ENCODE data around the gene TTLL7. TPM values are rescaled to one million over a fixed set of nuclear protein-coding genes. Genes with fewer than 3 reads are reported as not detected.
A peak's percentile ranks its signal among the peaks of the same experiment; 100 is the strongest.

TTLL7 gene
- total RNA-seq, 1 experiment from 2014 or later: 2.0 TPM

GRCh38 chr1:83818916-83819315, 180.0 kb downstream of the TTLL7 start:
- CTCF ChIA-PET: interaction anchor here (1.0 kb wide), 1 partner anchor 13 kb away, joined by 3 read pairs; no protein-coding TSS in a partner anchor
- intact Hi-C loops (cut with micrococcal nuclease): no loop called here
- TF ChIP-seq CTCF (IDR thresholded peaks at IDR 0.05; ENCODE audit: unreplicated experiment): no peak
- DNase-seq (ENCODE audit: unreplicated experiment): peak; percentile 66
- peaks cover 15% of the 10 kb centered on the region for H3K9me3 Mint-ChIP-seq (ENCODE audit: unreplicated experiment)
- BruUV-seq (replicated peaks): no TSS peak
- H3K4me3 Mint-ChIP-seq (ENCODE audit: unreplicated experiment): no peak overlapping the region
- H3K4me1 Mint-ChIP-seq (ENCODE audit: insufficient read depth, unreplicated experiment): peaks cover 23% of the 10 kb centered on the region
- H3K27me3 Mint-ChIP-seq (ENCODE audit: insufficient read depth, unreplicated experiment): no peaks in the 10 kb centered on the region
- H3K36me3 Mint-ChIP-seq (ENCODE audit: insufficient read depth, unreplicated experiment): no peaks in the 10 kb centered on the region
- H3K27ac Mint-ChIP-seq (ENCODE audit: low read depth, unreplicated experiment): peak overlapping the region; percentile 68
- POLR2A ChIA-PET: no interaction called here

GRCh38 chr1:83816836-83817235, 182.1 kb downstream of the TTLL7 start:
- H3K27ac Mint-ChIP-seq (ENCODE audit: low read depth, unreplicated experiment): no peak overlapping the region
- BruUV-seq (replicated peaks): no TSS peak
- no peak for TF ChIP-seq CTCF (IDR thresholded peaks at IDR 0.05; ENCODE audit: unreplicated experiment)
- no peak overlapping the region for H3K4me3 Mint-ChIP-seq (ENCODE audit: unreplicated experiment)
- no peaks in the 10 kb centered on the region for H3K36me3 Mint-ChIP-seq (ENCODE audit: insufficient read depth, unreplicated experiment)
- ChIA-PET CTCF (no interaction called here), POLR2A (no interaction called here)
- peaks cover 15% of the 10 kb centered on the region for H3K9me3 Mint-ChIP-seq (ENCODE audit: unreplicated experiment)
- no peak for DNase-seq (ENCODE audit: unreplicated experiment)
- peaks cover 25% of the 10 kb centered on the region for H3K4me1 Mint-ChIP-seq (ENCODE audit: insufficient read depth, unreplicated experiment)
- intact Hi-C loops (cut with micrococcal nuclease): no loop called here
- no peaks in the 10 kb centered on the region for H3K27me3 Mint-ChIP-seq (ENCODE audit: insufficient read depth, unreplicated experiment)

- peak; percentile 80 for DNase-seq (ENCODE audit: unreplicated experiment)
- BruUV-seq (replicated peaks): no TSS peak
- ChIA-PET POLR2A (no interaction called here), CTCF (no interaction called here)
- Mint-ChIP-seq H3K4me1 (ENCODE audit: insufficient read depth, unreplicated experiment) (peaks cover 25% of the 10 kb centered on the region), H3K27me3 (ENCODE audit: insufficient read depth, unreplicated experiment) (no peaks in the 10 kb centered on the region), H3K36me3 (ENCODE audit: insufficient read depth, unreplicated experiment) (no peaks in the 10 kb centered on the region), H3K4me3 (ENCODE audit: unreplicated experiment) (no peak overlapping the region), H3K27ac (ENCODE audit: low read depth, unreplicated experiment) (peak overlapping the region; percentile 16), H3K9me3 (ENCODE audit: unreplicated experiment) (peaks cover 15% of the 10 kb centered on the region)
- intact Hi-C loops (cut with micrococcal nuclease): no loop called here
- no peak for TF ChIP-seq CTCF (IDR thresholded peaks at IDR 0.05; ENCODE audit: unreplicated experiment)
These were observed 183.6 kb downstream of the TTLL7 start for GRCh38 chr1:83815330-83815729.

Other genes starting within 250 kb of the TTLL7 start
- 12.8 and 14.8 TPM in 2 replicates for gene PRKACB, start 145.1 kb upstream of the TTLL7 start, total RNA-seq (2022)